Loucy (cell line): ENCODE results near the gene ZNF23.

Source experiments
- CTCF ChIP-seq: fragments of 200-600 bp; sonication (generic); conservative IDR thresholded peaks from 2 replicates; pipeline ENCODE4 v1.5.1; 2014; ENCODE audit warnings: mild to moderate bottlenecking, antibody characterized with exemption, low read length
- EZH2phosphoT487 ChIP-seq: fragments of 200-600 bp; IDR thresholded peaks from 2 replicates; pipeline ENCODE4 v1.6.1; 2018; ENCODE audit warnings: antibody characterized with exemption, mild to moderate bottlenecking, moderate library complexity, borderline replicate concordance

DNA sequence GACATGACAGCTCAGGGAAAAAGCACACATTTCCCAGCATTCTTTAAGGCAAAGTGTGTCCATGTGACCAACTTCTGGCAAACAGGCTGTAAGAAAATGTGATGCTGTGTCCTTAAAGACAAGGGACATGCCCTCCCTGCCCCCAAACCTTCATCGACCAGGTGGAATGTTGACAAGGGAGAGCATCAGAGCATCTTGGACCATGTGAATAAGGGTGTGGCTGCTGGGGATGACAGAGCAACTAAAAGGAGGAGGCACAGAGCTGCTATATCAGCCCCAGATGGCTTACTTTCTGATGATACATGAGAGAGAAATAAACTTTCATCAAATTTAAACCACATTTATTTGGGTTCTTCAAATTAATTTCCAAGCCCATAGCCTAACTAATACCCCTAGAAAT is 2.2 kb upstream of the ZNF23 start:
- TF ChIP-seq CTCF (no peak), EZH2phosphoT487 (no peak)
